ENCODE results near the gene BEND5.

The BEND5 gene

DNA sequence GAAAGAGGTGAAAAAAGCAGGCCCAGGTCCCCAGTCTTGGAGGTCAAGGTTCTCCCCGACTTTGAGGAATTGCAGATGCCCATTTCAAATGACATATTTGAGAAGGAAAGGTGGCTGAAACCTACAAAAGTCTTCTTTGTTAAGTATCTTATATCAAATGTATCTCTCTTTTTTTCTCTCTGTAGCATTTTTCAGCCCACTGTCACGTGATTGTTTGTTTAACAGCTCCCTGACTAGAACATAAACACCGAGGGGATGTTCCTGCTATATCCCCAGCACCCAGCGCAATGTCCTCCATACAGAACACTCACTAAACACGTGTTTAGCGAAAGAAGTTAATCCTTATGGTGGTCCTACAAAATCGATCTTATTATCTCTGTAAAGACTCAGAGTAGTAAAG is 27.6 kb downstream of the BEND5 start:
- TF ChIP-seq, protein P1, sequence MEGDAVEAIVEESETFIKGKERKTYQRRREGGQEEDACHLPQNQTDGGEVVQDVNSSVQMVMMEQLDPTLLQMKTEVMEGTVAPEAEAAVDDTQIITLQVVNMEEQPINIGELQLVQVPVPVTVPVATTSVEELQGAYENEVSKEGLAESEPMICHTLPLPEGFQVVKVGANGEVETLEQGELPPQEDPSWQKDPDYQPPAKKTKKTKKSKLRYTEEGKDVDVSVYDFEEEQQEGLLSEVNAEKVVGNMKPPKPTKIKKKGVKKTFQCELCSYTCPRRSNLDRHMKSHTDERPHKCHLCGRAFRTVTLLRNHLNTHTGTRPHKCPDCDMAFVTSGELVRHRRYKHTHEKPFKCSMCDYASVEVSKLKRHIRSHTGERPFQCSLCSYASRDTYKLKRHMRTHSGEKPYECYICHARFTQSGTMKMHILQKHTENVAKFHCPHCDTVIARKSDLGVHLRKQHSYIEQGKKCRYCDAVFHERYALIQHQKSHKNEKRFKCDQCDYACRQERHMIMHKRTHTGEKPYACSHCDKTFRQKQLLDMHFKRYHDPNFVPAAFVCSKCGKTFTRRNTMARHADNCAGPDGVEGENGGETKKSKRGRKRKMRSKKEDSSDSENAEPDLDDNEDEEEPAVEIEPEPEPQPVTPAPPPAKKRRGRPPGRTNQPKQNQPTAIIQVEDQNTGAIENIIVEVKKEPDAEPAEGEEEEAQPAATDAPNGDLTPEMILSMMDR (IDR thresholded peaks at IDR 0.05), result no peak

DNA sequence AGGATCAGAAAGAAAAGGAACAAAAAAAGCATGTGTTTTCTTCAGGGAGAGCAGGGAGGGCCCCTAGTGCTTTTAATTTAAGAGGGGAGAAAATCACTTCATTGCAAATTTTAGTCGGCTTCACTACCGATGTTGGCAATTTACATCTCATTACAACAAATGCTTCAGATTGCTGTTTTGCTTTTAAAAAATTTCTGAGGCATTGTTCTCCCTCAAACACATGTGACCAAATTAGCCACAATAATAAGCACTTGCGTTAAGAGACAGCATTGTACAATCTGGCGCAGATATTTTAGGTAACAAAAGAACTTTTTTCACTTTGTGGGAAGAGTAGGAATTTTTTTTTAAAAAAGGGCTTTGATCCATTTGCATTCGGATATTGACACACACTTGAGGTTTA is 29.8 kb downstream of the BEND5 start:
- TF ChIP-seq, protein P1 (IDR thresholded peaks at IDR 0.05), result no peak

DNA sequence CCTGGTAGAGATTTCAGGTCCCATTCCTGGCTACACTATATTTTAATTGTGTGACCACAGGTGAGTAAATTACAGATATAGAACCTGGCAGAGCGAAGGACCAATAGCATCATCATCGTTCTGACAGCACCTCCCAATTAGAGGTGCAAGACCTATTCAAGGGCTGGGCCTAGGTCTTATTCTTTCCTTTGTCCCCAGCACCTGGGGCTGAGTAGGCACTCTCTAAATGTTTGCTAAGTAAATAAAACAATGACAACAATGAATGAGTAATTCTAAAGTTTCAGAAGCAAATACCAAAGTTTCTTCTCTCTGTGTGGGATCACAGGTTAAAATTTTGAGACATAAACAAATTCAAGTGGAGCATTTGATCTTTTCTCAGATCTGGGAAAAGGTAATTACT is 32.7 kb downstream of the BEND5 start:
- TF ChIP-seq, protein P1 (IDR thresholded peaks at IDR 0.05), result no peak

DNA sequence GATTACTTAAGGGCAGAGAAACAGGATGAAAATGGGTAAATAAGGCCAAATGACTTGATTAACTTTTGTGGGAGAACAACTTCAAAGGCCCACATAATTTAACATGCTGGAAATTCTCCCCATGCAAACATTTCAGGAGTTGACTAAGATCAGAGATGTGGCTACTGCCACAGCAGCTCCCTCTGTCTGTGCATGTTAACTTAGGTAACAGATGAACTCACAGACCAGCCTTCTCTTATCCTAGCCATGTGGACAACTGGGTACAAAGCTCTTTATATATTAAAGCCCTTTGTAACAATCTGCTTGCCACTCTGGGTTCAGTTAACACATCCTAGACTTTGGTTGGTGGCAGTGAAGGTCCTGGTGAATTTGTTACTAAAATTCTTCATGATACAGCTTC is 33.2 kb downstream of the BEND5 start:
- TF ChIP-seq, protein P1 (IDR thresholded peaks at IDR 0.05), result no peak

DNA sequence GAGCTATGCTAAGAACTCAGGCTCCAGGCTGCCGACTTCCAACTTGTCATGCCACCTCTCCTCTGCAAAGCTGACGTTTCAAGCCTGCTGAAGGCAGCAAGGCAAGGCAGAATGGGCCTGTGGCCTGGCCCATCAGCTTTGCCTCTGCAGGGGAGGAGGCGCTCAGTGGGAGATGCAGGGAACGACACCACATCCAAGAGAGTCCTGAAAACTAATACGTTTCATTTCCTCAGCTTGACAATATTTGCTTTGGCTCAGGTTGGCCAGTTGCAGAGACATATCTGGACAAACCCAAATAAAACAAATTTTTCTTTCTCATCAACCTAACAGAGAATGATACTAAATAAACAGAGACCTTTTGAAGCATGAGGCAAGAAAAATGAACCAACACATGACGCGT is 35.3 kb downstream of the BEND5 start:
- TF ChIP-seq, protein P1 (IDR thresholded peaks at IDR 0.05), result no peak

DNA sequence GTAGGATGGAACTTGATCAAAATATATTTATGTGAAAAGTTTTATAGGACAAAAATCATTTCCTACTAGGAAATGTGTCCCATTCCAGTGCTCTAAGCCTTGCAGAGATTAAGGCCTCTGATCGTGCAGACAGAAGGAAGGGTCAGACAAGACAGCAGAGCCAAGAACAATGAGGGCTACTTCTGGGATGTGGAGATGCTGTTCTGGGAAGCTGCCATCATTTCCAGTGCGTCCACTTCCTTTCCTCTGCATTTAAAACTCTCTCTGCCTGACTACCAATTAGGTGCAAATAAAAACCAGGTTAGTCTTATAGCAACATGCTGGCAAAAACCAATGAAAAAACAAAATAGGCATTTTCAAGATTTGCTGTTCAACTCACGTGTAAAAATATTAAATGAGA is 36.1 kb downstream of the BEND5 start:
- TF ChIP-seq, protein P1 (IDR thresholded peaks at IDR 0.05), result no peak

DNA sequence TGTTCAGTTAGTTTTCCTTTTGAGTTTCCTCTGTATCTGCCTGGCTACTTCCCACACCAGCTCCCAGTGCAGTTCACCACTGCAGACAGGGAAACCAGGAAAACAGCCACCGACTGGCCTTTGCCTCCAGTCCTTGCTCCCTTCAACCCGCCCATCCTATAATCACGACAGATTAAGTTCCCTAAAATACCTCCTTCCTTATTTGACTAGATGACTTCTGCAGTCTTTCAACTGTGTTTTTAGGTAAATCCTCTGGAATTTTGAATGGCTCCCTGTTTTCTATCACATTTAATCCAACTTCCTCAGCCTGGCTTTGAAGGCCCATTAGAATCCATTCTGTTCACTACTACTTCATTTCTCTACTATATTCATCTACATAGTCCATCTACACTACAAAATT is 37.6 kb downstream of the BEND5 start:
- TF ChIP-seq, protein P1 (IDR thresholded peaks at IDR 0.05), result no peak

DNA sequence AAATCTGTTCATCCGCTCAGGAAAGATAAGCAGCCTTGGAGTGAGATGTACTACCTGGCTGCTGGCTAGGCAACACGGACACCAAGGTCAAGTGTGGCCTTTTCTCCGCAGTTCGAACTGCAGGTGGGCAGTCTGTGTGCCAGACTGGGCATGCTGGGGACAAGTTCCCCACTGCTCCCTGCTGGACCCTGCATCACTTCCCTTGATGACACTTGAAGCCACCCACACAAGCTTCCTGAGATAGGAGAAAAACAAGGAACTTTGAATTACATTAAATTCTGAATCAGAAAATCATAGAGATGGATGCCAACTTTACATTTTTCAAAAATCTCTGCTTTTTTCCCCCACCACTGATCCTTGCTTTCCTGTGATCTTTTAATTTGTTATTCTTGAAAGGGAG is 38.3 kb downstream of the BEND5 start:
- TF ChIP-seq, protein P1 (IDR thresholded peaks at IDR 0.05), result no peak

Measured in LNCAP (cell line).